Progenitor cell of endocrine pancreas (in vitro differentiated cells): ENCODE measurements around the gene GRXCR2. TPM values are rescaled to one million over a fixed set of nuclear protein-coding genes. Genes with fewer than 3 reads are reported as not detected.

ENCODE experiments used
- DNase-seq: peaks from one replicate; pipeline ENCODE4 v3.0.0; 2021; ENCODE audit warnings: low spot score; ENCODE audit not compliant: unreplicated experiment
- H3K27ac Mint-ChIP-seq: 2 replicates; pipeline ENCODE4 v1.8.0; 2021; ENCODE audit warnings: mild to moderate bottlenecking, moderate library complexity, mixed read lengths
- H3K27me3 Mint-ChIP-seq: 2 replicates; pipeline ENCODE4 v1.8.0; 2021; ENCODE audit warnings: mixed read lengths
- H3K36me3 Mint-ChIP-seq: 2 replicates; pipeline ENCODE4 v1.8.0; 2022; ENCODE audit warnings: mixed read lengths; ENCODE audit not compliant: insufficient read depth
- H3K4me1 Mint-ChIP-seq: 2 replicates; pipeline ENCODE4 v1.8.0; 2021; ENCODE audit warnings: low read depth, mixed read lengths
- H3K4me3 Mint-ChIP-seq: 2 replicates; pipeline ENCODE4 v1.8.0; 2021; ENCODE audit warnings: low read depth, mild to moderate bottlenecking, moderate library complexity, mixed read lengths
- H3K9me3 Mint-ChIP-seq: 2 replicates; pipeline ENCODE4 v1.8.0; 2021; ENCODE audit warnings: low read depth, mixed read lengths
- total RNA-seq: library from RNA; stranded (reverse); gene quantifications from 2 replicates; pipeline ENCODE4 v1.2.1, GENCODE V29; 2021
- TF ChIP-seq, protein P1 (sequence below): fragments of 200-600 bp; sonication (generic); IDR thresholded peaks from one replicate; pipeline ENCODE4 v1.5.0; 2021; ENCODE audit warnings: antibody characterized with exemption, mild to moderate bottlenecking; ENCODE audit not compliant: unreplicated experiment

Gene GRXCR2
- total RNA-seq, 1 donor from 2014 or later = not detected

DNA sequence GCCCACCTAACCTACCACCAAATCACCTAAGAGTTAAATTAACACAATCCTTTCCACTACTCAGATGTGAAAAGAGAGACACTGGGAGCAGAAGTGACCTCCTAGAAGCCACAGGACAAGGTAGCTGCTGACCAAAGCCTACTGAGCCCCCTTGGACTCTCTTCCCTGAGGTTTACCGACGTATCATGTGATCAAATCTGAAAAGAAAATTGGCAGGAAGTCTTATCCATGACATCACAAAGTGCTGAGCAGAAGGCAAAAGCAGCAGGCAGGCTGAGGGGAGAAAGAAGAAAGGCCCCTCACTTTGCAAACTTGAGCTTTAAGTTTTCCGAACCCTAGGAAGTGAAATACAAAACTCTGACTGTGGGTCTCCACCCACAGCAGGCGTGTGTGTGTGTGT, 48.8 kb downstream of the GRXCR2 start:
- peaks cover 3% of the 10 kb centered on the region for H3K36me3 Mint-ChIP-seq
- H3K27ac Mint-ChIP-seq = no peak overlapping the region
- TF ChIP-seq, protein P1, sequence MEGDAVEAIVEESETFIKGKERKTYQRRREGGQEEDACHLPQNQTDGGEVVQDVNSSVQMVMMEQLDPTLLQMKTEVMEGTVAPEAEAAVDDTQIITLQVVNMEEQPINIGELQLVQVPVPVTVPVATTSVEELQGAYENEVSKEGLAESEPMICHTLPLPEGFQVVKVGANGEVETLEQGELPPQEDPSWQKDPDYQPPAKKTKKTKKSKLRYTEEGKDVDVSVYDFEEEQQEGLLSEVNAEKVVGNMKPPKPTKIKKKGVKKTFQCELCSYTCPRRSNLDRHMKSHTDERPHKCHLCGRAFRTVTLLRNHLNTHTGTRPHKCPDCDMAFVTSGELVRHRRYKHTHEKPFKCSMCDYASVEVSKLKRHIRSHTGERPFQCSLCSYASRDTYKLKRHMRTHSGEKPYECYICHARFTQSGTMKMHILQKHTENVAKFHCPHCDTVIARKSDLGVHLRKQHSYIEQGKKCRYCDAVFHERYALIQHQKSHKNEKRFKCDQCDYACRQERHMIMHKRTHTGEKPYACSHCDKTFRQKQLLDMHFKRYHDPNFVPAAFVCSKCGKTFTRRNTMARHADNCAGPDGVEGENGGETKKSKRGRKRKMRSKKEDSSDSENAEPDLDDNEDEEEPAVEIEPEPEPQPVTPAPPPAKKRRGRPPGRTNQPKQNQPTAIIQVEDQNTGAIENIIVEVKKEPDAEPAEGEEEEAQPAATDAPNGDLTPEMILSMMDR = no peak
- DNase-seq = no peak
- peaks cover 5% of the 10 kb centered on the region for H3K4me1 Mint-ChIP-seq
- no peaks in the 10 kb centered on the region for H3K9me3 Mint-ChIP-seq
- no peak overlapping the region for H3K4me3 Mint-ChIP-seq
- no peaks in the 10 kb centered on the region for H3K27me3 Mint-ChIP-seq

DNA sequence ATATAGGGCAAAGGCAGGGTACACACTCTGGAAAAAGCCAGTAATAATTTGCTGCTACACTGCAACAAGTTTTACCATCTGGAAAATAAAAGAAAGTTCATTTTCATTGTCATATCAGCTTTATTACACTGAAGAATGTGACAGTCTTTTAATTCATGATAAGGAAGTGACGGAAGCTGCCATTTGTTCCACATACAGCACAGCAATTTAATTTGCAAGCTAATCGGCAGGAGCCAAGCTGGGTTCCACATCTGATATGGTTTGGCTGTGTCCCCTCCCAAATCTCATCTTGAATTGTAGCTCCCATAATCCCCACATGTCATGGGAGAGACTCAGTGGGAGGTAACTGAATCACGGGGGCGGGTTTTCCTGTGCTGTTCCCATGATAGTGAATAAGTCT, 54.2 kb downstream of the GRXCR2 start:
- DNase-seq = no peak
- Mint-ChIP-seq H3K36me3 (peaks cover 5% of the 10 kb centered on the region), H3K27me3 (no peaks in the 10 kb centered on the region), H3K4me3 (no peak overlapping the region), H3K9me3 (no peaks in the 10 kb centered on the region), H3K4me1 (no peaks in the 10 kb centered on the region), H3K27ac (no peak overlapping the region)
- TF ChIP-seq, protein P1 = no peak

- TF ChIP-seq, protein P1 = no peak
- no peaks in the 10 kb centered on the region for H3K9me3 Mint-ChIP-seq
- no peaks in the 10 kb centered on the region for H3K4me1 Mint-ChIP-seq
- no peak overlapping the region for H3K4me3 Mint-ChIP-seq
- no peak for DNase-seq
- H3K36me3 Mint-ChIP-seq = peaks cover 2% of the 10 kb centered on the region
- H3K27me3 Mint-ChIP-seq = no peaks in the 10 kb centered on the region
- no peak overlapping the region for H3K27ac Mint-ChIP-seq
Observed at GRCh38 chr5:145812877-145813276, 59.9 kb downstream of the GRXCR2 start.

GRCh38 chr5:145811834-145812625, 60.8 kb downstream of the GRXCR2 start:
- Mint-ChIP-seq H3K4me3 (no peak overlapping the region), H3K9me3 (no peaks in the 10 kb centered on the region), H3K27me3 (no peaks in the 10 kb centered on the region), H3K27ac (no peak overlapping the region), H3K4me1 (no peaks in the 10 kb centered on the region), H3K36me3 (peaks cover 2% of the 10 kb centered on the region)
- DNase-seq = no peak
- TF ChIP-seq, protein P1 = peak; percentile 11

Other genes with a start within 250 kb of the GRXCR2 start
- gene PRELID2, start 37.7 kb downstream of the GRXCR2 start, total RNA-seq = 21.2 and 21.4 TPM in 2 replicates
- gene SH3RF2, start 63.6 kb upstream of the GRXCR2 start, total RNA-seq = 16.7 and 17.6 TPM in 2 replicates
- 1.5 and 2.0 TPM in 2 replicates for gene PLAC8L1, start 232.6 kb upstream of the GRXCR2 start, total RNA-seq